ENCODE data around the gene PPIL1. TPM values are rescaled to one million over a fixed set of nuclear protein-coding genes. Genes with fewer than 3 reads are reported as not detected.
A peak's percentile ranks its signal among the peaks of the same experiment; 100 is the strongest.

PPIL1 gene
- total and polyA plus RNA-seq, 7 donors = 18.1 to 92.3 (median 22.4) TPM

- Histone ChIP-seq H3K27me3 (ENCODE audit: insufficient read depth in 3 of 3, low read length in 2 of 3) (no peaks in the 10 kb centered on the region), H3K27ac (no peak overlapping the region), H3K36me3 (ENCODE audit: insufficient read depth in 1 of 2, low read depth in 1 of 2) (peaks cover 0 to 11% of the 10 kb centered on the region in 2 donors), H3K4me1 (peaks cover 31% of the 10 kb centered on the region), H3K9me3 (no peaks in the 10 kb centered on the region), H3K4me3 (no peak overlapping the region)
- intact Hi-C loops (cut with DNase I) = no loop called here
- ATAC-seq = no peak
- DNase-seq = no peak
- TF ChIP-seq CTCF (IDR thresholded peaks at IDR 0.05) = no peak
- 49 to 69% (median 60%) methylated on average over 8 of the region's 8 CpGs for WGBS, 3 donors
Measured at GRCh38 chr6:36856277-36856676, 18.3 kb downstream of the PPIL1 start.

DNA sequence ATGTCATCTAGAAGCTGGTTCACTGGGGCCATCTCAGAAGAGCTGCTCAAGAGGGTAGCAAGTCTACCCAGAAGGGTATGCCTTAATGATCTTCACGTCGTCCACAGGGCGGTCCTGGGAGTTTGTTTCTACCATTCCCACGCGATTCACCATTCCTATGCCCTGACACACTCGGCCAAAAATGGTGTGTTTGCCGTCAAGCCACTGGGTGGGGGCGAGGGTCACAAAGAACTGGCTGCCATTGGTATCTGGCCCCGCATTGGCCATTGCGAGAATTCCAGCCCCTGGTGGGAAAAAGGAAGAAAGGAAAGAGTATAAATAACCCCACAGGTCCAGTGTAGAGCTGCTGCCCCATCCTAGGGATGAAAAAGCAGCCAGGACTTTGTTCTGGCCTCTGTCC, 18.9 kb downstream of the PPIL1 start:
- ATAC-seq (no peak), DNase-seq (no peak)
- Histone ChIP-seq H3K4me1 (peaks cover 36% of the 10 kb centered on the region), H3K27ac (no peak overlapping the region), H3K4me3 (no peak overlapping the region), H3K27me3 (ENCODE audit: insufficient read depth in 3 of 3, low read length in 2 of 3) (no peaks in the 10 kb centered on the region), H3K9me3 (no peaks in the 10 kb centered on the region), H3K36me3 (ENCODE audit: insufficient read depth in 1 of 2, low read depth in 1 of 2) (peaks cover 0 to 11% of the 10 kb centered on the region in 2 donors)
- intact Hi-C loops (cut with DNase I) = no loop called here
- no peak for TF ChIP-seq CTCF (IDR thresholded peaks at IDR 0.05)
- WGBS, 3 donors = 92 to 93% (median 92%) methylated on average over 10 of the region's 10 CpGs

DNA sequence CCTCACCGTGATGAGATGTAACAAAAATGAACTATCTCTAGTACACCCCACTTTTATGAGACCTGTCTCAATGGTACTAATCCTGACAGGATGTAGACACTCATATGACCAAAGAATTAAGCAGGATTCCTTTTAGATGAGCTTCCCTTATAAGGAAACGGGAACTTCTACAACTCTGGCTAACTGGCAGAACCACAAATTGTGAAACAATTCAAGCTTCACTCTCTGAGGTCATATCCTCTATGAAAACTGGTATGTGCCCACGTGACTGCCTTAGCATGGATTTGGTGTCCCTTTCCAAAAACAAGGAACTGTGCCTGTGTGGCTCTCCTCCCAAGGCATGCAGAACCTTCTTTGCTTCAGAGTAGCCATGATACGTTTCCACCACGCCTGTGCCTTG, 21.3 kb downstream of the PPIL1 start:
- peak overlapping the region; percentile 94 for H3K27ac ChIP-seq
- 26 to 31% (median 28%) methylated on average over 5 of the region's 5 CpGs for WGBS, 3 donors
- H3K4me1 ChIP-seq = peaks cover 36% of the 10 kb centered on the region
- ATAC-seq (peak; percentile 78 to 90 (median 80)), DNase-seq (peak in 1 of 2 donors; percentile 63)
- H3K9me3 ChIP-seq = no peaks in the 10 kb centered on the region
- H3K4me3 ChIP-seq = peak overlapping the region; percentile 12
- H3K36me3 ChIP-seq (ENCODE audit: insufficient read depth in 1 of 2, low read depth in 1 of 2) = peaks cover 0 to 11% of the 10 kb centered on the region in 2 donors
- no peak for TF ChIP-seq CTCF (IDR thresholded peaks at IDR 0.05)
- intact Hi-C loops (cut with DNase I) = loop anchor here in 1 of 2 donors (5.0 kb wide), 2 partner anchors 171 to 236 kb away; no protein-coding TSS in a partner anchor
- no peaks in the 10 kb centered on the region for H3K27me3 ChIP-seq (ENCODE audit: insufficient read depth in 3 of 3, low read length in 2 of 3)

DNA sequence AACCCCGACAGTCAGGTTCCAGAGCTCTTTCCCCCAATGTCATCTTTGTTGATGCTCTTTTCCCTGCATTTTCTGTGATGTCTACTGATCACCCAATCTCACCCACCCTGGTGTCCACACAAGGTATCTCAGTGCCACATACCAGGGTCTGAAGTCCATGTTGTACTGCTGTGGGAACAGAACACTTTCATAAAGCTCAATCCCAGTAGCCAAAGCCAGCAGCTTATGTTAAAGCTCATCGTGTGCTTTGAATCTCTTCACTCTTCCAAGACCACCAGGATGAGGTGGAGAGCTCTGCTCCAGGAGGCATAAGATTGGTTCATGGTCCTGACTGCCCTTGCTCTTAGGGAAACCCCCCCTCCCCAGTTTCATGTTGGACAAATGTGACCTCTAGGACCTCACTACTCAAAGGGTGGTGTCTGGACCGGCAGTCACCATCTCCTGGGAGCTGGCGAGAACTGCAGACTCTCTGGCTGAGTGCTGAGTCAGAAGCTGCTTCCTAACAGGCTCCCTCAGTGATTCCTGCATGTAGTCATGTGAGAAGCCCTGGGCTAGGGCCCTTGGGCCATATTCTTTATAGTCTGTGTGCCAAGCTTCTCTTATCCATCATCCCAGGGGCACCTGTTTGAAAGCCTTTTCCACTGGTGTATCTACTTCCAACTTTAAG, 22.0 kb downstream of the PPIL1 start:
- Histone ChIP-seq H3K27me3 (ENCODE audit: insufficient read depth in 3 of 3, low read length in 2 of 3) (no peaks in the 10 kb centered on the region), H3K4me3 (no peak overlapping the region), H3K4me1 (peaks cover 36% of the 10 kb centered on the region), H3K9me3 (no peaks in the 10 kb centered on the region), H3K27ac (peak overlapping the region; percentile 94), H3K36me3 (ENCODE audit: insufficient read depth in 1 of 2, low read depth in 1 of 2) (peaks cover 0 to 11% of the 10 kb centered on the region in 2 donors)
- DNase-seq = peak; percentile 56 to 72
- peak; percentile 85 to 90 (median 90) for ATAC-seq
- WGBS, 3 donors = 42 to 59% (median 44%) methylated on average over 4 of the region's 4 CpGs
- TF ChIP-seq CTCF (IDR thresholded peaks at IDR 0.05) = peak; percentile 7
- intact Hi-C loops (cut with DNase I) = loop anchor here in 1 of 2 donors (5.0 kb wide), 2 partner anchors 170 to 235 kb away; no protein-coding TSS in a partner anchor

All from psoas muscle (tissue), 8 donors.